ENCODE data around the gene CTNND2. TPM values are rescaled to one million over a fixed set of nuclear protein-coding genes. Genes with fewer than 3 reads are reported as not detected.

Gene CTNND2
- total RNA-seq, 1 experiment from 2014 or later, result 7.0 TPM

DNA sequence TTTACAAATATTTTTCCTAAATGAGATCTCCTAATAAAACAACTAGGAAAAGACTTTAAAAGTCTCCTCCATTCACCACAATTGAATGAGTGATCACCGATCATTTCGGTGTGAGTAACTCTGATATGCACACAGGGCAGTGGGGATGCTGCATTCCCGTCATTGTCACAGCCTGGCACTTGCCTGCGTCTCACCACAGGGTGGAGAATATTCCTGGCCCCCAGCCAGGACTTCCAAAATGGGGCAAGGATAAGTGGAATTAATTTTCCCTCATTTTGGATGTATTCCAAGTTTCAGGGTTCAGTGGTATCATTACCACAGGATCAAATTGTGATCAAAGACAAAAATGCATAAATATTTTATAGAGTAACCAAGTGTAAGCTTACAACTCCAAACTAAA is 107.1 kb downstream of the CTNND2 start:
- Histone ChIP-seq H4K8ac (replicated peaks; ENCODE audit: insufficient read length, low read depth, low read length) (no peak overlapping the region), H4K91ac (ENCODE audit: insufficient read length, low read depth, low read length) (no peak overlapping the region), H4K20me1 (ENCODE audit: control insufficient read depth, insufficient read depth, insufficient read length) (no peaks in the 10 kb centered on the region), H3K56ac (ENCODE audit: insufficient read length, low read depth, low read length) (no peak overlapping the region), H3K4me2 (ENCODE audit: insufficient read depth, insufficient read length, low read length) (no peak overlapping the region), H4K5ac (ENCODE audit: insufficient read length, low read depth, low read length) (no peak overlapping the region), H2BK12ac (ENCODE audit: insufficient read length, low read depth, low read length) (no peak overlapping the region), H3T11ph (ENCODE audit: low read length) (no peak overlapping the region), H3K18ac (ENCODE audit: insufficient read length, low read depth, low read length) (no peak overlapping the region), H3K14ac (ENCODE audit: insufficient read depth, low read length) (no peak overlapping the region), H3K27me3 (ENCODE audit: insufficient read depth, low read length) (no peaks in the 10 kb centered on the region), H3K4ac (ENCODE audit: low read depth, low read length) (no peak overlapping the region), H3K23me2 (ENCODE audit: insufficient read length, low read depth, low read length, poor library complexity, severe bottlenecking) (no peaks in the 10 kb centered on the region), H2BK120ac (ENCODE audit: low read depth, low read length, poor library complexity, severe bottlenecking) (no peak overlapping the region), H3K4me1 (ENCODE audit: insufficient read depth, low read length) (peaks cover 2% of the 10 kb centered on the region; the same call in 1 of the 2 replicates), H3K23ac (ENCODE audit: insufficient read length, low read depth, low read length) (no peak overlapping the region), H2BK20ac (ENCODE audit: low read depth, low read length, poor library complexity, severe bottlenecking) (no peak overlapping the region), H2AFZ (ENCODE audit: low read length) (no peak overlapping the region), H3K9me3 (ENCODE audit: control insufficient read depth, low read depth, low read length) (no peaks in the 10 kb centered on the region), H3K9ac (ENCODE audit: extremely low read depth, insufficient read length, low read length) (no peak overlapping the region), H2BK15ac (ENCODE audit: low read depth, low read length) (no peak overlapping the region), H3K79me2 (ENCODE audit: insufficient read depth, low read length) (no peaks in the 10 kb centered on the region), H3K27ac (ENCODE audit: insufficient read length, low read depth, low read length) (no peak overlapping the region), H2AK5ac (ENCODE audit: insufficient read length, low read length) (no peak overlapping the region), H3K79me1 (ENCODE audit: insufficient read depth, low read depth, low read length, poor library complexity, severe bottlenecking) (no peaks in the 10 kb centered on the region), H2BK5ac (ENCODE audit: insufficient read length, low read length) (no peak overlapping the region)
- no peak for TF ChIP-seq CTCF (conservative IDR thresholded peaks at IDR 0.05)
- WGBS (ENCODE audit: extremely low coverage, insufficient read length, low lambda C conversion rate), result no CpG with 5 or more reads among the region's 4 CpGs
- no peaks in the 10 kb centered on the region for H3K36me3 Mint-ChIP-seq (ENCODE audit: insufficient read depth in 1 of 3, low read depth in 3 of 3)
- H3K4me3 Mint-ChIP-seq, result no peak overlapping the region
- H3K9me3 Mint-ChIP-seq, result no peaks in the 10 kb centered on the region
- no peak for DNase-seq
- H3K27ac Mint-ChIP-seq, result no peak overlapping the region
- no peaks in the 10 kb centered on the region for H3K27me3 Mint-ChIP-seq (ENCODE audit: low read depth)
- H3K4me1 Mint-ChIP-seq, result peaks cover 8 to 21% of the 10 kb centered on the region in 2 experiments
